ENCODE data around the gene ADGRE1. TPM values are rescaled to one million over a fixed set of nuclear protein-coding genes. Genes with fewer than 3 reads are reported as not detected.

Gene ADGRE1
- total RNA-seq, 1 donor from 2014 or later = not detected

- no peak overlapping the region for H3K27ac Mint-ChIP-seq (ENCODE audit: unreplicated experiment)
- peaks cover 6% of the 10 kb centered on the region for H3K27me3 Mint-ChIP-seq (ENCODE audit: unreplicated experiment)
- no peak for DNase-seq (ENCODE audit: low spot score)
- H3K36me3 Mint-ChIP-seq (ENCODE audit: low read depth, unreplicated experiment) = peaks cover 2% of the 10 kb centered on the region
- TF ChIP-seq, protein P1, sequence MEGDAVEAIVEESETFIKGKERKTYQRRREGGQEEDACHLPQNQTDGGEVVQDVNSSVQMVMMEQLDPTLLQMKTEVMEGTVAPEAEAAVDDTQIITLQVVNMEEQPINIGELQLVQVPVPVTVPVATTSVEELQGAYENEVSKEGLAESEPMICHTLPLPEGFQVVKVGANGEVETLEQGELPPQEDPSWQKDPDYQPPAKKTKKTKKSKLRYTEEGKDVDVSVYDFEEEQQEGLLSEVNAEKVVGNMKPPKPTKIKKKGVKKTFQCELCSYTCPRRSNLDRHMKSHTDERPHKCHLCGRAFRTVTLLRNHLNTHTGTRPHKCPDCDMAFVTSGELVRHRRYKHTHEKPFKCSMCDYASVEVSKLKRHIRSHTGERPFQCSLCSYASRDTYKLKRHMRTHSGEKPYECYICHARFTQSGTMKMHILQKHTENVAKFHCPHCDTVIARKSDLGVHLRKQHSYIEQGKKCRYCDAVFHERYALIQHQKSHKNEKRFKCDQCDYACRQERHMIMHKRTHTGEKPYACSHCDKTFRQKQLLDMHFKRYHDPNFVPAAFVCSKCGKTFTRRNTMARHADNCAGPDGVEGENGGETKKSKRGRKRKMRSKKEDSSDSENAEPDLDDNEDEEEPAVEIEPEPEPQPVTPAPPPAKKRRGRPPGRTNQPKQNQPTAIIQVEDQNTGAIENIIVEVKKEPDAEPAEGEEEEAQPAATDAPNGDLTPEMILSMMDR (IDR thresholded peaks at IDR 0.05; ENCODE audit: unreplicated experiment) = no peak
- no peaks in the 10 kb centered on the region for H3K4me1 Mint-ChIP-seq (ENCODE audit: unreplicated experiment)
- no peak overlapping the region for H3K4me3 Mint-ChIP-seq (ENCODE audit: unreplicated experiment)
- H3K9me3 Mint-ChIP-seq (ENCODE audit: unreplicated experiment) = peaks cover 36% of the 10 kb centered on the region
Observed at GRCh38 chr19:6948884-6949283, 61.5 kb downstream of the ADGRE1 start.

- Mint-ChIP-seq H3K4me1 (ENCODE audit: unreplicated experiment) (no peaks in the 10 kb centered on the region), H3K27ac (ENCODE audit: unreplicated experiment) (no peak overlapping the region), H3K4me3 (ENCODE audit: unreplicated experiment) (no peak overlapping the region), H3K27me3 (ENCODE audit: unreplicated experiment) (peaks cover 3% of the 10 kb centered on the region), H3K36me3 (ENCODE audit: low read depth, unreplicated experiment) (peaks cover 2% of the 10 kb centered on the region), H3K9me3 (ENCODE audit: unreplicated experiment) (peaks cover 34% of the 10 kb centered on the region)
- TF ChIP-seq, protein P1 (IDR thresholded peaks at IDR 0.05; ENCODE audit: unreplicated experiment) = no peak
- no peak for DNase-seq (ENCODE audit: low spot score)
Observed at GRCh38 chr19:6952956-6953355, 65.6 kb downstream of the ADGRE1 start.

DNA sequence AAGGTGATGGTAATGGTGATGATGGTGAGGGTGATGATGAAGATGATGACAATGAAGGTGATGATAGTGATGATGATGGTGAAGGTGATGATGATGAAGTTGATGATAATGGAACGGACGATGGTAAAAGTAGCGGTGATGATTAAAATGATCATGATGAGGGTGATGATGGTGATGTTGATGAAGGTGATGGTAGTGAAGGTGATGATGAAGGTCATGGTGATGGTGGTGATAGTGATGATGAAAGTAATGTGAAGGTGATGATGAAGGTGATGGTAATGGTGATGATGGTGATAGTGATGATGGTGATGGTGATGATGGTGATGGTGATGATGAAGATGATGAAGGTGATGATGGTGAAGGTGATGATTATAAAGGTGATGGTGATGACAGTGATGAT lies 67.7 kb downstream of the ADGRE1 start:
- H3K4me1 Mint-ChIP-seq (ENCODE audit: unreplicated experiment) = no peaks in the 10 kb centered on the region
- no peaks in the 10 kb centered on the region for H3K36me3 Mint-ChIP-seq (ENCODE audit: low read depth, unreplicated experiment)
- DNase-seq (ENCODE audit: low spot score) = no peak
- no peak overlapping the region for H3K4me3 Mint-ChIP-seq (ENCODE audit: unreplicated experiment)
- peaks cover 1% of the 10 kb centered on the region for H3K27me3 Mint-ChIP-seq (ENCODE audit: unreplicated experiment)
- peaks cover 31% of the 10 kb centered on the region for H3K9me3 Mint-ChIP-seq (ENCODE audit: unreplicated experiment)
- H3K27ac Mint-ChIP-seq (ENCODE audit: unreplicated experiment) = no peak overlapping the region
- TF ChIP-seq, protein P1 (IDR thresholded peaks at IDR 0.05; ENCODE audit: unreplicated experiment) = no peak

GRCh38 chr19:6956573-6956972 lies 69.2 kb downstream of the ADGRE1 start:
- DNase-seq (ENCODE audit: low spot score) = no peak
- TF ChIP-seq, protein P1 (IDR thresholded peaks at IDR 0.05; ENCODE audit: unreplicated experiment) = no peak
- H3K27ac Mint-ChIP-seq (ENCODE audit: unreplicated experiment) = no peak overlapping the region
- H3K4me3 Mint-ChIP-seq (ENCODE audit: unreplicated experiment) = no peak overlapping the region
- H3K9me3 Mint-ChIP-seq (ENCODE audit: unreplicated experiment) = peaks cover 30% of the 10 kb centered on the region
- no peaks in the 10 kb centered on the region for H3K36me3 Mint-ChIP-seq (ENCODE audit: low read depth, unreplicated experiment)
- H3K27me3 Mint-ChIP-seq (ENCODE audit: unreplicated experiment) = peaks cover 1% of the 10 kb centered on the region
- H3K4me1 Mint-ChIP-seq (ENCODE audit: unreplicated experiment) = no peaks in the 10 kb centered on the region

GRCh38 chr19:6958791-6959190 lies 71.4 kb downstream of the ADGRE1 start:
- Mint-ChIP-seq H3K36me3 (ENCODE audit: low read depth, unreplicated experiment) (peaks cover 4% of the 10 kb centered on the region), H3K27ac (ENCODE audit: unreplicated experiment) (no peak overlapping the region), H3K4me3 (ENCODE audit: unreplicated experiment) (no peak overlapping the region), H3K27me3 (ENCODE audit: unreplicated experiment) (peaks cover 1% of the 10 kb centered on the region), H3K9me3 (ENCODE audit: unreplicated experiment) (peaks cover 28% of the 10 kb centered on the region), H3K4me1 (ENCODE audit: unreplicated experiment) (no peaks in the 10 kb centered on the region)
- no peak for DNase-seq (ENCODE audit: low spot score)
- TF ChIP-seq, protein P1 (IDR thresholded peaks at IDR 0.05; ENCODE audit: unreplicated experiment) = no peak
